ENCODE data around the gene MRPL24.

Gene MRPL24

GRCh38 chr1:156728599-156729462 lies 12.1 kb downstream of the MRPL24 start, which contains the start of gene ISG20L2 (continued):
- TF ChIP-seq ELK4 (IDR thresholded peaks at IDR 0.05; ENCODE audit: borderline replicate concordance, low read depth, low read length) (no peak), ZNF654 (tag by site-specific recombination; IDR thresholded peaks at IDR 0.05; ENCODE audit: low read depth) (no peak), KLF16 (tag by site-specific recombination; IDR thresholded peaks at IDR 0.05) (peak; percentile 17; the same call in 1 of the 2 replicates), ZNF521 (tag by site-specific recombination; IDR thresholded peaks at IDR 0.05) (no peak), RBAK (tag by site-specific recombination; IDR thresholded peaks at IDR 0.05) (no peak), ZNF37A (tag by site-specific recombination; IDR thresholded peaks at IDR 0.05) (no peak), ZNF768 (tag by site-specific recombination; IDR thresholded peaks at IDR 0.05) (no peak), ZNF777 (tag by site-specific recombination; IDR thresholded peaks at IDR 0.05; ENCODE audit: borderline replicate concordance) (no peak), ZNF785 (tag by site-specific recombination; IDR thresholded peaks at IDR 0.05) (no peak), ZNF202 (tag by site-specific recombination; IDR thresholded peaks at IDR 0.05; ENCODE audit: borderline replicate concordance) (no peak), ZNF350 (tag by site-specific recombination; IDR thresholded peaks at IDR 0.05) (no peak), SP2 (tag by site-specific recombination; IDR thresholded peaks at IDR 0.05) (peak; percentile 93), KLF9 (tag by site-specific recombination; IDR thresholded peaks at IDR 0.05; ENCODE audit: low read depth) (peak; percentile 26; the same call in 1 of the 2 replicates), ZNF660 (tag by site-specific recombination; IDR thresholded peaks at IDR 0.05) (peak; percentile 76; the same call in 1 of the 2 replicates), SP3 (tag by site-specific recombination; IDR thresholded peaks at IDR 0.05) (peak; percentile 91), GLIS1 (tag by site-specific recombination; IDR thresholded peaks at IDR 0.05) (0 out of 2 replicates have a peak, but pooled peaks have one; percentile 5), SALL2 (tag by site-specific recombination; IDR thresholded peaks at IDR 0.05; ENCODE audit: borderline replicate concordance) (no peak), ZBTB17 (tag by site-specific recombination; IDR thresholded peaks at IDR 0.05) (peak; percentile 81), ZNF416 (tag by site-specific recombination; IDR thresholded peaks at IDR 0.05) (no peak), ZNF701 (tag by site-specific recombination; IDR thresholded peaks at IDR 0.05) (no peak), ZNF747 (tag by site-specific recombination; IDR thresholded peaks at IDR 0.05) (no peak), ZNF560 (tag by site-specific recombination; IDR thresholded peaks at IDR 0.05; ENCODE audit: borderline replicate concordance) (no peak), ZNF624 (tag by site-specific recombination; IDR thresholded peaks at IDR 0.05) (no peak), ZEB2 (tag by site-specific recombination; IDR thresholded peaks at IDR 0.05) (peak; percentile 48; the same call in 1 of the 2 replicates), FEZF1 (tag by site-specific recombination; IDR thresholded peaks at IDR 0.05) (no peak), ZNF23 (tag by site-specific recombination; IDR thresholded peaks at IDR 0.05; ENCODE audit: borderline replicate concordance) (no peak), ZNF132 (tag by site-specific recombination; IDR thresholded peaks at IDR 0.05; ENCODE audit: borderline replicate concordance) (no peak)
- TF ChIP-seq, protein P1, sequence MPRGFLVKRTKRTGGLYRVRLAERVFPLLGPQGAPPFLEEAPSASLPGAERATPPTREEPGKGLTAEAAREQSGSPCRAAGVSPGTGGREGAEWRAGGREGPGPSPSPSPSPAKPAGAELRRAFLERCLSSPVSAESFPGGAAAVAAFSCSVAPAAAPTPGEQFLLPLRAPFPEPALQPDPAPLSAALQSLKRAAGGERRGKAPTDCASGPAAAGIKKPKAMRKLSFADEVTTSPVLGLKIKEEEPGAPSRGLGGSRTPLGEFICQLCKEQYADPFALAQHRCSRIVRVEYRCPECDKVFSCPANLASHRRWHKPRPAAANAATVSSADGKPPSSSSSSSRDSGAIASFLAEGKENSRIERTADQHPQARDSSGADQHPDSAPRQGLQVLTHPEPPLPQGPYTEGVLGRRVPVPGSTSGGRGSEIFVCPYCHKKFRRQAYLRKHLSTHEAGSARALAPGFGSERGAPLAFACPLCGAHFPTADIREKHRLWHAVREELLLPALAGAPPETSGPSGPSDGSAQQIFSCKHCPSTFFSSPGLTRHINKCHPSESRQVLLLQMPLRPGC (tag by site-specific recombination; IDR thresholded peaks at IDR 0.05) = 0 out of 2 replicates have a peak, but pooled peaks have one; percentile 29
- TF ChIP-seq, protein P2, sequence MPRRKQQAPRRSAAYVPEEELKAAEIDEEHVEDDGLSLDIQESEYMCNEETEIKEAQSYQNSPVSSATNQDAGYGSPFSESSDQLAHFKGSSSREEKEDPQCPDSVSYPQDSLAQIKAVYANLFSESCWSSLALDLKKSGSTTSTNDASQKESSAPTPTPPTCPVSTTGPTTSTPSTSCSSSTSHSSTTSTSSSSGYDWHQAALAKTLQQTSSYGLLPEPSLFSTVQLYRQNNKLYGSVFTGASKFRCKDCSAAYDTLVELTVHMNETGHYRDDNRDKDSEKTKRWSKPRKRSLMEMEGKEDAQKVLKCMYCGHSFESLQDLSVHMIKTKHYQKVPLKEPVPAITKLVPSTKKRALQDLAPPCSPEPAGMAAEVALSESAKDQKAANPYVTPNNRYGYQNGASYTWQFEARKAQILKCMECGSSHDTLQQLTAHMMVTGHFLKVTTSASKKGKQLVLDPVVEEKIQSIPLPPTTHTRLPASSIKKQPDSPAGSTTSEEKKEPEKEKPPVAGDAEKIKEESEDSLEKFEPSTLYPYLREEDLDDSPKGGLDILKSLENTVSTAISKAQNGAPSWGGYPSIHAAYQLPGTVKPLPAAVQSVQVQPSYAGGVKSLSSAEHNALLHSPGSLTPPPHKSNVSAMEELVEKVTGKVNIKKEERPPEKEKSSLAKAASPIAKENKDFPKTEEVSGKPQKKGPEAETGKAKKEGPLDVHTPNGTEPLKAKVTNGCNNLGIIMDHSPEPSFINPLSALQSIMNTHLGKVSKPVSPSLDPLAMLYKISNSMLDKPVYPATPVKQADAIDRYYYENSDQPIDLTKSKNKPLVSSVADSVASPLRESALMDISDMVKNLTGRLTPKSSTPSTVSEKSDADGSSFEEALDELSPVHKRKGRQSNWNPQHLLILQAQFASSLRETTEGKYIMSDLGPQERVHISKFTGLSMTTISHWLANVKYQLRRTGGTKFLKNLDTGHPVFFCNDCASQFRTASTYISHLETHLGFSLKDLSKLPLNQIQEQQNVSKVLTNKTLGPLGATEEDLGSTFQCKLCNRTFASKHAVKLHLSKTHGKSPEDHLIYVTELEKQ (tag by site-specific recombination; IDR thresholded peaks at IDR 0.05; ENCODE audit: borderline replicate concordance) = 0 out of 2 replicates have a peak, but pooled peaks have one; percentile 11
- TF ChIP-seq, protein P3, sequence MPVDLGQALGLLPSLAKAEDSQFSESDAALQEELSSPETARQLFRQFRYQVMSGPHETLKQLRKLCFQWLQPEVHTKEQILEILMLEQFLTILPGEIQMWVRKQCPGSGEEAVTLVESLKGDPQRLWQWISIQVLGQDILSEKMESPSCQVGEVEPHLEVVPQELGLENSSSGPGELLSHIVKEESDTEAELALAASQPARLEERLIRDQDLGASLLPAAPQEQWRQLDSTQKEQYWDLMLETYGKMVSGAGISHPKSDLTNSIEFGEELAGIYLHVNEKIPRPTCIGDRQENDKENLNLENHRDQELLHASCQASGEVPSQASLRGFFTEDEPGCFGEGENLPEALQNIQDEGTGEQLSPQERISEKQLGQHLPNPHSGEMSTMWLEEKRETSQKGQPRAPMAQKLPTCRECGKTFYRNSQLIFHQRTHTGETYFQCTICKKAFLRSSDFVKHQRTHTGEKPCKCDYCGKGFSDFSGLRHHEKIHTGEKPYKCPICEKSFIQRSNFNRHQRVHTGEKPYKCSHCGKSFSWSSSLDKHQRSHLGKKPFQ (tag by site-specific recombination; IDR thresholded peaks at IDR 0.05) = 0 out of 2 replicates have a peak, but pooled peaks have one; percentile 27
- TF ChIP-seq, protein P4, sequence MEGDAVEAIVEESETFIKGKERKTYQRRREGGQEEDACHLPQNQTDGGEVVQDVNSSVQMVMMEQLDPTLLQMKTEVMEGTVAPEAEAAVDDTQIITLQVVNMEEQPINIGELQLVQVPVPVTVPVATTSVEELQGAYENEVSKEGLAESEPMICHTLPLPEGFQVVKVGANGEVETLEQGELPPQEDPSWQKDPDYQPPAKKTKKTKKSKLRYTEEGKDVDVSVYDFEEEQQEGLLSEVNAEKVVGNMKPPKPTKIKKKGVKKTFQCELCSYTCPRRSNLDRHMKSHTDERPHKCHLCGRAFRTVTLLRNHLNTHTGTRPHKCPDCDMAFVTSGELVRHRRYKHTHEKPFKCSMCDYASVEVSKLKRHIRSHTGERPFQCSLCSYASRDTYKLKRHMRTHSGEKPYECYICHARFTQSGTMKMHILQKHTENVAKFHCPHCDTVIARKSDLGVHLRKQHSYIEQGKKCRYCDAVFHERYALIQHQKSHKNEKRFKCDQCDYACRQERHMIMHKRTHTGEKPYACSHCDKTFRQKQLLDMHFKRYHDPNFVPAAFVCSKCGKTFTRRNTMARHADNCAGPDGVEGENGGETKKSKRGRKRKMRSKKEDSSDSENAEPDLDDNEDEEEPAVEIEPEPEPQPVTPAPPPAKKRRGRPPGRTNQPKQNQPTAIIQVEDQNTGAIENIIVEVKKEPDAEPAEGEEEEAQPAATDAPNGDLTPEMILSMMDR (tag by site-specific recombination; IDR thresholded peaks at IDR 0.05) = peak; percentile 63; the same call in 1 of the 2 replicates

Measured in HEK293 (cell line).